ENCODE results near the gene ITPR2. TPM values are rescaled to one million over a fixed set of nuclear protein-coding genes. Genes with fewer than 3 reads are reported as not detected.

The ITPR2 gene
- total RNA-seq, 6 experiments from 2014 or later, result 6.9 to 8.4 (median 7.6) TPM

DNA sequence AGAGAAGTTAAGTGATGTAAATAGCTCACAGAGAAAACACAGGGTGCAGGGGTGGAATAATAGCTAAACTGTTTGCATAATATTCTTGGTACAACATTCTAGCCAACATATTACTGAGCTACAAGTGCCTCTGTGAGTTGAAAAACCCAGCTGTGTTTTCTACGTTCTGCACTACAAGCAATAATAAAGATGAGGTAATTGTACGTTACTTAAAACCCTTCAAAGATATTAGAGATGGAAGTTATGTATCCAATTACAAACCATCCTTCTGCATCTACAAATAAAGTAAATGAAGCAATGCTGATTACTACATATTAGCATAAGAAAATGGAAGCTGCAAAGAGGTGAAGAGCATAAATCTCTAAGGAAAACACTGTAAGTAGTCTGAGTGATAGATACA lies 366.3 kb downstream of the ITPR2 start:
- Mint-ChIP-seq H3K9me3 (no peaks in the 10 kb centered on the region), H3K27me3 (ENCODE audit: insufficient read depth) (no peaks in the 10 kb centered on the region), H3K4me3 (no peak overlapping the region), H3K36me3 (ENCODE audit: low read depth) (no peaks in the 10 kb centered on the region), H3K27ac (no peak overlapping the region), H3K4me1 (ENCODE audit: low read depth) (peaks cover 8% of the 10 kb centered on the region)
- DNase-seq, result no peak
- no peak for TF ChIP-seq CTCF (IDR thresholded peaks at IDR 0.05)

DNA sequence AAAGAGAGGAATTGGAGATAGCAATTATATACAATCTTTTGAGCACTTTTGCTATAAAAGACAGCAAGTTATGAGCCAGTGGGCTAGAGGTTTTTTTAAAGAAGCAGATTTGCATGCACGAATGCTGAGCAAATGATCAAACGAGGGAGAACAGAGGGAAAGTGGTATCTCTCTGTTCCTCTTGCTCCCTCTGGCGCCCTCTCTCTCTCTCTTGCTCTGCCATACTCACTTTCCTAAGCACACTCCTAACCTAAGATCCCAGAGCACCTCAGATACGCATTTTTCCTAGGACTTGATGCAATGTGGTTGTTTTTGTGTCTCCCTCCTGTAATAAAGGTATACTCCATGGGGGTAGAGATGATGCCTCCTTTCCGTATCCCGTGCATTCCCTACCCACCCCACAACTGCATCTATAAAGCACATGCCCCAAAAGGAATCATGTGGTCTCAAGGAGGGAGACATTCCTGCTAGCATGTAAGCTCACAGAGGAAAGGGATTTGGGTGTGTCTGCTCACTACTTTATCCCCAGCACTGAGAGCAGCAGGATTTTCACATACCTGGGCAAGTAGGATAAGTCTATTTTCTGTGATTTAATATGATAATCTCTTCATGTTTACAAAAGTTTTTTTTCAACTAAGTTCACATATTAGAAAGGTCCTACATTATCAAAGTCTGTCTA lies 367.4 kb downstream of the ITPR2 start:
- H3K27ac Mint-ChIP-seq, result no peak overlapping the region
- TF ChIP-seq CTCF (IDR thresholded peaks at IDR 0.05), result peak; percentile 19; the same call in 1 of the 2 replicates

DNA sequence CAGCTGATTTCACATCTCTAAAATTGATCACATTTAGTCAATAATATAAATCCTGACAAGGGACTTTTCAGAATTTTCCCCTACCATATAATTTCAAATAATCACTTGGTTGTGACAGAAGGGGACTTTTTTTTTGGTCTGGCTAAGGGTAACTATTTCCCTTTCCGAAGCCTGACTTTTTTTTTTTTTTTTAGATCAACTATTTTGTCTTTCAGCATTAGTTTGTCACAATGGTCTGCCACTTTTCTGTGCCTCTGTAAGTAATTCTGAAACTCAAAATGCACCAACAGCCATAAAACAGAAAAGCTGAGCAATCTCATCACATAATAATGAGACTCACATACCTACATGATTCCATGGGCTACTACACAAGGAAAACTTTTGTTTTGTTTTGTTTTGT lies 371.2 kb downstream of the ITPR2 start:
- Mint-ChIP-seq H3K4me1 (ENCODE audit: low read depth) (no peaks in the 10 kb centered on the region), H3K27me3 (ENCODE audit: insufficient read depth) (no peaks in the 10 kb centered on the region; the same call in 1 of the 2 replicates), H3K4me3 (no peak overlapping the region), H3K36me3 (ENCODE audit: low read depth) (no peaks in the 10 kb centered on the region), H3K9me3 (no peaks in the 10 kb centered on the region), H3K27ac (no peak overlapping the region)
- no peak for DNase-seq
- no peak for TF ChIP-seq CTCF (IDR thresholded peaks at IDR 0.05)

More for the DNA sequence above, 367.4 kb downstream of the ITPR2 start:
- no peak for DNase-seq
- Mint-ChIP-seq H3K27me3 (ENCODE audit: insufficient read depth) (no peaks in the 10 kb centered on the region), H3K4me1 (ENCODE audit: low read depth) (no peaks in the 10 kb centered on the region), H3K4me3 (no peak overlapping the region), H3K9me3 (no peaks in the 10 kb centered on the region), H3K36me3 (ENCODE audit: low read depth) (no peaks in the 10 kb centered on the region)

GRCh38 chr12:26460361-26460760 lies 372.6 kb downstream of the ITPR2 start:
- Mint-ChIP-seq H3K4me1 (ENCODE audit: low read depth) (peaks cover 12% of the 10 kb centered on the region), H3K9me3 (no peaks in the 10 kb centered on the region), H3K27me3 (ENCODE audit: insufficient read depth) (no peaks in the 10 kb centered on the region; the same call in 1 of the 2 replicates), H3K27ac (no peak overlapping the region), H3K36me3 (ENCODE audit: low read depth) (no peaks in the 10 kb centered on the region), H3K4me3 (no peak overlapping the region)
- no peak for TF ChIP-seq CTCF (IDR thresholded peaks at IDR 0.05)
- DNase-seq, result no peak

DNA sequence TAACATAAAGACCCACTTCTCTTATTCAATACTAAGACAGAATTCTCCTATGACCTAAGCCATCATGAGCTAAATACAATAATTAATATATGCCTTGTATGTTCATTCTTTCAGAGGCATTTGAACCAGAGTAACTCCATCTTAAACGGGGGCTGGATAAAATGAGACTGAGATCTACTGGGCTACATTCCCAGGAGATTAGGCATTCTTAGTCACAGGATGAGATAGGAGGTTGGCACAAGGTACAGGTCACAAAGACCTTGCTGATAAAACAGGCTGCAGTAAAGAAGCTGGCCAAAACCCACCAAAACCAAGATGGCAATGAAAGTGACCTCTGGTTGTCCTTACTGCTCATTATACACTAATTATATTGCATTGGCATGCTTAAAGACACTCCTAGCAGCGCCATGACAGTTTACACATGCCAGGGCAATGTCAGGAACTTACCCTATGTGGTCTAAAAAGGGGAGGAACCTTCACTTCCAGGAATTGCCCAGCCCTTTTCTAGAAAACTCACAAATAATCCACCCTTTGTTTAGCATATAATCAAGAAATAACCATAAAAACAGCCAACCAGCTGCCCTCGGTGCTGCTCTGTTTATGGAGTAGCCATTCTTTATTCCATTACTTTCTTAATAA lies 376.9 kb downstream of the ITPR2 start:
- TF ChIP-seq CTCF (IDR thresholded peaks at IDR 0.05), result no peak
- H3K9me3 Mint-ChIP-seq, result no peaks in the 10 kb centered on the region
- H3K36me3 Mint-ChIP-seq (ENCODE audit: low read depth), result no peaks in the 10 kb centered on the region
- peaks cover 13% of the 10 kb centered on the region for H3K4me1 Mint-ChIP-seq (ENCODE audit: low read depth)
- H3K27me3 Mint-ChIP-seq (ENCODE audit: insufficient read depth), result no peaks in the 10 kb centered on the region; the same call in 1 of the 2 replicates
- DNase-seq, result no peak
- H3K27ac Mint-ChIP-seq, result no peak overlapping the region
- no peak overlapping the region for H3K4me3 Mint-ChIP-seq

Data from HFFc6 (cell line).